HG03095 (cell line): ENCODE results near the gene PDHA2.
"Not testable (repeated sequence)": the region's sequence is repeated elsewhere in the genome, so short reads cannot be mapped to it uniquely, and the experiment has no call there.

Experiments used
- ATAC-seq: cut with Tn5 transposase; IDR thresholded peaks from one replicate; pipeline ENCODE4 v1.9.1; 2021; ENCODE audit warnings: moderate library complexity; ENCODE audit not compliant: unreplicated experiment

Gene PDHA2

GRCh38 chr4:95839891-95840290, at the start of gene PDHA2:
Gene PDHA2 (plus strand): TSS chr4:95840093. CDS start chr4:95840151, 58 bp downstream.
- ATAC-seq = no peak

- ATAC-seq = no peak
Measured at GRCh38 chr4:95798003-95798402, 41.9 kb upstream of the PDHA2 start.

- no peak for ATAC-seq
Measured at GRCh38 chr4:95798727-95799126, 41.2 kb upstream of the PDHA2 start.

- ATAC-seq = no peak
Measured at GRCh38 chr4:95821867-95822266, 18.0 kb upstream of the PDHA2 start.

GRCh38 chr4:95825546-95825945, 14.3 kb upstream of the PDHA2 start:
- ATAC-seq = no peak

- no peak for ATAC-seq
Measured at GRCh38 chr4:95830651-95831050, 9.2 kb upstream of the PDHA2 start.

GRCh38 chr4:95831166-95831565, 8.7 kb upstream of the PDHA2 start:
- no peak for ATAC-seq

- ATAC-seq = no peak
Measured at GRCh38 chr4:95833711-95834194, 6.1 kb upstream of the PDHA2 start.

- ATAC-seq = no peak
Measured at GRCh38 chr4:95835672-95836071, 4.2 kb upstream of the PDHA2 start.

GRCh38 chr4:95838192-95838591, 1.7 kb upstream of the PDHA2 start:
- no peak for ATAC-seq

- no peak for ATAC-seq
Measured at GRCh38 chr4:95847908-95848460, 8.1 kb downstream of the PDHA2 start.

GRCh38 chr4:95850161-95850560, 10.3 kb downstream of the PDHA2 start:
- ATAC-seq = no peak

GRCh38 chr4:95857761-95858160, 17.9 kb downstream of the PDHA2 start:
- ATAC-seq = no peak

- no peak for ATAC-seq
Measured at GRCh38 chr4:95867919-95868318, 28.0 kb downstream of the PDHA2 start.

- not testable (repeated sequence) for ATAC-seq
Measured at GRCh38 chr4:95869414-95869813, 29.5 kb downstream of the PDHA2 start.

- no peak for ATAC-seq
Measured at GRCh38 chr4:95869961-95870500, 30.1 kb downstream of the PDHA2 start.

GRCh38 chr4:95877636-95878035, 37.7 kb downstream of the PDHA2 start:
- no peak for ATAC-seq

- no peak for ATAC-seq
Measured at GRCh38 chr4:95887551-95887950, 47.7 kb downstream of the PDHA2 start.

- ATAC-seq = no peak
Measured at GRCh38 chr4:95889662-95890061, 49.8 kb downstream of the PDHA2 start.
